ENCODE data around the gene UBE2J2. TPM values are rescaled to one million over a fixed set of nuclear protein-coding genes. Genes with fewer than 3 reads are reported as not detected.

The UBE2J2 gene
- polyA plus RNA-seq, 1 of the 3 experiments (the other 2 are of a cell fraction) = 47.5 TPM

DNA sequence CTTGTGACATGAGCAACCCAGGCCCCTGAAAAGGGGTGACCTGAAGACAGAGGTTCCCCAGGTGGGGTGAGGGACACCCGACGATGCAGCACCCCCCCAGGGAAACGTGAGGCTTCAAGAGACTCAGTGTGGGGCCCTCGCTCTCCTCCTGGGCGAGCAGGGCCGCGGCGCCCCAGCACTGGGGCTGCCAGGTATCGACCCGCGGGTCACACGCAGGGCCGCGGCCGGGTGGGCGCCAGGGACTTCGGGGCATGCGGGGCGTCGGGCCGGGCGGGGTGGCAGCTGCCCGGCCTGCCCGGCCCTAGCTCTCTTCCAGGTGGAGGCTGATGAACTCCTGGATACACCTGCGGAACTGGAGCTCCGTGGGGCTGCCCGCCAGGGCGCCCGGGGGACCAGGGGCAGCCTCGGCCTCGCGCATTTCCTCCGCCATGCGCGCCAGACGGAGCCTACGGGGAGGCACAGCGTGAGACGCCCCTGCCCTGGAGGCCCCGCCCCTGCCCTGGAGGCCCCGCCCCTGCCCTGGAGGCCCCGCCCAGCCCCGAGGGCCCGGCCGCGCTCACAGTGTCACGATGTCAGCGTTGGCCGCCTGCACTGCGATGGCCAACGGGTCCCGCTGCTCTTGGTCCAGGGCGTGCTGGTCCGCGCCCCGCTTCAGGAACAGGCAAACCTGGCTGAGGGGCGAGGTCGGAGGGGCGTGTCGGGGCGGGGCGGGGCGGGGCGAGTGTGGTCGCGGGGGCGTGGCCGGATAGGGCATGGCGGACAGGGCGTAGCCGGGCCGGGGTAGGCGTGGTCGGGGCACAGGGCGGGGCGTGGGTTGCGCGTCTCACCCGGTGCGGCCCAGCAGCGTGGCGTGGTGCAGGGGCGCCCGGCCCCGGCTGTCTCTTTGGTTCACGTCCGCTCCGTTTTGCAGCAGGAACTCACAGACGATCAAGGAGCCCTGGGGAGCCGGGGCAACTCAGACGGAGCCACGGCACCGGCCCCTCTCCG lies 19.9 kb upstream of the UBE2J2 start:
- H3K4me2 ChIP-seq = no peak overlapping the region
- H3K27me3 ChIP-seq (ENCODE audit: insufficient read depth) = no peaks in the 10 kb centered on the region
- WGBS (ENCODE audit: low lambda C conversion rate) = 96% methylated on average over 33 of the region's 94 CpGs
- no peaks in the 10 kb centered on the region for H4K20me1 ChIP-seq (ENCODE audit: insufficient read depth)
- no peaks in the 10 kb centered on the region for H3K9me3 ChIP-seq
- POLR2A ChIA-PET = no interaction called here
- no peak overlapping the region for H3K4me3 ChIP-seq (ENCODE audit: low read depth in 2 of 2, low read length in 1 of 2)
- H3K79me2 ChIP-seq (ENCODE audit: insufficient read depth) = no peaks in the 10 kb centered on the region
- peaks cover 0 to 18% of the 10 kb centered on the region in 2 experiments for H3K36me3 ChIP-seq (replicated peaks in 1 of 2; ENCODE audit: control insufficient read depth in 1 of 2, insufficient read depth in 2 of 2, low read length in 1 of 2)
- CTCF ChIA-PET = interaction anchor here (7.3 kb wide), 1 partner anchor 173 kb away, joined by 131 read pairs; no protein-coding TSS in a partner anchor
- peaks cover 0 to 7% of the 10 kb centered on the region in 2 experiments; a peak in 1 of 4 replicates for H3K4me1 ChIP-seq (ENCODE audit: control insufficient read depth in 1 of 2, insufficient read depth in 2 of 2, low read depth in 1 of 2, low read length in 1 of 2)
- peak; percentile 79 for DNase-seq
- H3K27ac ChIP-seq (ENCODE audit: low read depth in 2 of 2, low read length in 1 of 2) = no peak overlapping the region
- H3K9me2 ChIP-seq = no peaks in the 10 kb centered on the region
- H3K9ac ChIP-seq = no peak overlapping the region
- no peak overlapping the region for H2AFZ ChIP-seq (ENCODE audit: low read depth)
- TF ChIP-seq FOXJ3 (CRISPR knock-in tag; IDR thresholded peaks at IDR 0.05) = no peak
- TF ChIP-seq, protein P1, sequence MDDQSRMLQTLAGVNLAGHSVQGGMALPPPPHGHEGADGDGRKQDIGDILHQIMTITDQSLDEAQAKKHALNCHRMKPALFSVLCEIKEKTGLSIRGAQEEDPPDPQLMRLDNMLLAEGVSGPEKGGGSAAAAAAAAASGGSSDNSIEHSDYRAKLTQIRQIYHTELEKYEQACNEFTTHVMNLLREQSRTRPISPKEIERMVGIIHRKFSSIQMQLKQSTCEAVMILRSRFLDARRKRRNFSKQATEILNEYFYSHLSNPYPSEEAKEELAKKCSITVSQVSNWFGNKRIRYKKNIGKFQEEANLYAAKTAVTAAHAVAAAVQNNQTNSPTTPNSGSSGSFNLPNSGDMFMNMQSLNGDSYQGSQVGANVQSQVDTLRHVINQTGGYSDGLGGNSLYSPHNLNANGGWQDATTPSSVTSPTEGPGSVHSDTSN (IDR thresholded peaks at IDR 0.05) = no peak
- no peak for TF ChIP-seq RCOR1 (IDR thresholded peaks at IDR 0.05; ENCODE audit: low read length)
- no peaks in the 10 kb centered on the region for H3F3A ChIP-seq (replicated peaks; ENCODE audit: insufficient read depth)

DNA sequence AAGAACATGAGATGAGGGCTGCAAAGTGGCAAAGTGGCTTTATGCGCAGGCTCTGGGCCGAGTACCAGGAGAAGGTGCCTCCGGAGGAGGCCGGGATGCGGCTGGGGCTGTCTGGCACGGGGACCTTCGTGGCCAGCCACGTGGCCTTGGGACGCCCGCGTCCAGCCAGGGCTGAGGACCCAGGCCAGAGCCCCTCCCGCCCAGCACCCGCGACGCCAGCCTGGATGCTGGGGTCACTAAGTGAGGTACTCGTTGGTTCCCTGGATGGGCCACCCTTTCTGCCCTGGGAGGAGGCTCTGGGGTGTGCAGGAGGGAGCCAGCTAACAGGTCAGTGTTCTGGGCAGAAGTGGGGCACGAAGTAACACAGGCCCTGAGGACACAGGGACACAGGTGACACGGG lies 19.2 kb upstream of the UBE2J2 start:
- Histone ChIP-seq H3F3A (replicated peaks; ENCODE audit: insufficient read depth) (no peaks in the 10 kb centered on the region), H3K36me3 (replicated peaks in 1 of 2; ENCODE audit: control insufficient read depth in 1 of 2, insufficient read depth in 2 of 2, low read length in 1 of 2) (peaks cover 0 to 18% of the 10 kb centered on the region in 2 experiments), H3K9me2 (no peaks in the 10 kb centered on the region), H2AFZ (ENCODE audit: low read depth) (no peak overlapping the region), H3K79me2 (ENCODE audit: insufficient read depth) (no peaks in the 10 kb centered on the region), H3K4me1 (ENCODE audit: control insufficient read depth in 1 of 2, insufficient read depth in 2 of 2, low read depth in 1 of 2, low read length in 1 of 2) (peaks cover 0 to 6% of the 10 kb centered on the region in 2 experiments; a peak in 1 of 4 replicates), H3K9me3 (no peaks in the 10 kb centered on the region), H3K4me2 (no peak overlapping the region), H3K4me3 (ENCODE audit: low read depth in 2 of 2, low read length in 1 of 2) (no peak overlapping the region), H4K20me1 (ENCODE audit: insufficient read depth) (no peaks in the 10 kb centered on the region), H3K9ac (no peak overlapping the region), H3K27me3 (ENCODE audit: insufficient read depth) (no peaks in the 10 kb centered on the region), H3K27ac (ENCODE audit: low read depth in 2 of 2, low read length in 1 of 2) (no peak overlapping the region)
- DNase-seq = no peak
- ChIA-PET CTCF (interaction anchor here (1.1 to 7.3 kb wide), 7 partner anchors 9 to 312 kb away, joined by 4 to 131 read pairs (median 6); partner anchors contain the start of gene PERM1), POLR2A (interaction anchor here (1.5 kb wide), 1 partner anchor 10 kb away, joined by 4 read pairs; no protein-coding TSS in a partner anchor)
- TF ChIP-seq GATA2 (CRISPR knock-in tag; IDR thresholded peaks at IDR 0.05) (no peak), YY1 (IDR thresholded peaks at IDR 0.05; ENCODE audit: low read depth) (no peak), FOXJ3 (CRISPR knock-in tag; IDR thresholded peaks at IDR 0.05) (no peak), NFIC (IDR thresholded peaks at IDR 0.05; ENCODE audit: borderline replicate concordance) (no peak), MEF2A (IDR thresholded peaks at IDR 0.05; ENCODE audit: borderline replicate concordance, low read depth) (no peak), JUND (IDR thresholded peaks at IDR 0.05) (no peak), FOXM1 (IDR thresholded peaks at IDR 0.05; ENCODE audit: low read depth) (no peak), EZH2phosphoT487 (IDR thresholded peaks at IDR 0.05; ENCODE audit: borderline replicate concordance, low read depth) (no peak), RAD21 (IDR thresholded peaks at IDR 0.05; ENCODE audit: low read length) (no peak), NRF1 (IDR thresholded peaks at IDR 0.05; ENCODE audit: low read depth, low read length) (no peak)
- TF ChIP-seq, protein P2, sequence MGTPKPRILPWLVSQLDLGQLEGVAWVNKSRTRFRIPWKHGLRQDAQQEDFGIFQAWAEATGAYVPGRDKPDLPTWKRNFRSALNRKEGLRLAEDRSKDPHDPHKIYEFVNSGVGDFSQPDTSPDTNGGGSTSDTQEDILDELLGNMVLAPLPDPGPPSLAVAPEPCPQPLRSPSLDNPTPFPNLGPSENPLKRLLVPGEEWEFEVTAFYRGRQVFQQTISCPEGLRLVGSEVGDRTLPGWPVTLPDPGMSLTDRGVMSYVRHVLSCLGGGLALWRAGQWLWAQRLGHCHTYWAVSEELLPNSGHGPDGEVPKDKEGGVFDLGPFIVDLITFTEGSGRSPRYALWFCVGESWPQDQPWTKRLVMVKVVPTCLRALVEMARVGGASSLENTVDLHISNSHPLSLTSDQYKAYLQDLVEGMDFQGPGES (IDR thresholded peaks at IDR 0.05; ENCODE audit: low read depth, low read length) = no peak
- TF ChIP-seq, protein P3, sequence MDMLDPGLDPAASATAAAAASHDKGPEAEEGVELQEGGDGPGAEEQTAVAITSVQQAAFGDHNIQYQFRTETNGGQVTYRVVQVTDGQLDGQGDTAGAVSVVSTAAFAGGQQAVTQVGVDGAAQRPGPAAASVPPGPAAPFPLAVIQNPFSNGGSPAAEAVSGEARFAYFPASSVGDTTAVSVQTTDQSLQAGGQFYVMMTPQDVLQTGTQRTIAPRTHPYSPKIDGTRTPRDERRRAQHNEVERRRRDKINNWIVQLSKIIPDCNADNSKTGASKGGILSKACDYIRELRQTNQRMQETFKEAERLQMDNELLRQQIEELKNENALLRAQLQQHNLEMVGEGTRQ (IDR thresholded peaks at IDR 0.05; ENCODE audit: borderline replicate concordance, low read depth, low read length) = no peak
- 80% methylated on average over 2 of the region's 18 CpGs for WGBS (ENCODE audit: low lambda C conversion rate)

Data from SK-N-SH (cell line).